Tibial nerve (tissue), 4 donors: ENCODE data around the gene LMF2.

Experiments
- EP300 ChIP-seq, 2 donors: sonication (generic); formaldehyde crosslinking; IDR thresholded peaks; one replicate each; pipeline ENCODE4 v1.6.1; 2017; ENCODE audit warnings: antibody characterized with exemption in 2 of 2, mild to moderate bottlenecking in 1 of 2
- TF ChIP-seq, protein P1 (sequence below), 5 experiments: fragments of 200-600 bp in 3 of 5; fragments of 450-650 bp in 2 of 5; sonication (generic) in 3 of 5; IDR thresholded peaks; one replicate each; pipeline ENCODE4 v1.5.1; 2016 to 2019; ENCODE audit warnings: antibody characterized with exemption in 5 of 5, mild to moderate bottlenecking in 3 of 5, moderate library complexity in 2 of 5

DNA sequence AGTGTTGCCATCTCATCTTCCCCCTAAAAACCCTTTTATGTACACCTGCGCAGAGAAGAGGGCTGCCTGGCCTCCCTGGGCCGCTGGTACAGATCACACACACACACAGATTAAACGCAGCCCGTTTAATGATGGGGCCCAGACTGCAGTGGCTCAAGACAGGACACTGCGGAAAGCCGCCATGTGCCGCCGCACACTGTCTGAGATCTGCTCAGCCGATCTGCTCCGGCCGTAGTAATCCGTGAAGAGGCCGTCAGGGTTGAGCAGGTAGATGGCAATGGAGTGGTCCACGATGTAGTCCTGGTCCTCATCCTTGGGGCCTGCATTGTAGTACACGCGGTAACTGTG is 15.9 kb upstream of the LMF2 start:
- TF ChIP-seq, protein P1, sequence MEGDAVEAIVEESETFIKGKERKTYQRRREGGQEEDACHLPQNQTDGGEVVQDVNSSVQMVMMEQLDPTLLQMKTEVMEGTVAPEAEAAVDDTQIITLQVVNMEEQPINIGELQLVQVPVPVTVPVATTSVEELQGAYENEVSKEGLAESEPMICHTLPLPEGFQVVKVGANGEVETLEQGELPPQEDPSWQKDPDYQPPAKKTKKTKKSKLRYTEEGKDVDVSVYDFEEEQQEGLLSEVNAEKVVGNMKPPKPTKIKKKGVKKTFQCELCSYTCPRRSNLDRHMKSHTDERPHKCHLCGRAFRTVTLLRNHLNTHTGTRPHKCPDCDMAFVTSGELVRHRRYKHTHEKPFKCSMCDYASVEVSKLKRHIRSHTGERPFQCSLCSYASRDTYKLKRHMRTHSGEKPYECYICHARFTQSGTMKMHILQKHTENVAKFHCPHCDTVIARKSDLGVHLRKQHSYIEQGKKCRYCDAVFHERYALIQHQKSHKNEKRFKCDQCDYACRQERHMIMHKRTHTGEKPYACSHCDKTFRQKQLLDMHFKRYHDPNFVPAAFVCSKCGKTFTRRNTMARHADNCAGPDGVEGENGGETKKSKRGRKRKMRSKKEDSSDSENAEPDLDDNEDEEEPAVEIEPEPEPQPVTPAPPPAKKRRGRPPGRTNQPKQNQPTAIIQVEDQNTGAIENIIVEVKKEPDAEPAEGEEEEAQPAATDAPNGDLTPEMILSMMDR (IDR thresholded peaks at IDR 0.05): no peak
- no peak for TF ChIP-seq EP300 (IDR thresholded peaks at IDR 0.05)
